GM06990 (cell line): ENCODE measurements around the gene NR1D2.
"Not testable (repeated sequence)": the region's sequence is repeated elsewhere in the genome, so short reads cannot be mapped to it uniquely, and the experiment has no call there.

ENCODE experiments used
- DNase-seq: peaks from one replicate; pipeline ENCODE4 v3.0.0-alpha.2; 2011; ENCODE audit not compliant: insufficient read length; ENCODE audit errors: extremely low read depth
- H3K27me3 ChIP-seq: replicated peaks from 2 replicates; pipeline ENCODE4 v1.6.0; 2011; ENCODE audit warnings: low read length; ENCODE audit not compliant: control insufficient read depth, insufficient read depth
- H3K36me3 ChIP-seq: 2 replicates; pipeline ENCODE4 v1.5.1; 2011; ENCODE audit warnings: low read length; ENCODE audit not compliant: control insufficient read depth, insufficient read depth
- H3K4me3 ChIP-seq: replicated peaks from 2 replicates; pipeline ENCODE4 v1.5.1; 2011; ENCODE audit warnings: low read depth, mild to moderate bottlenecking, control low read depth, low read length
- CTCF ChIP-seq: IDR thresholded peaks from 2 replicates; pipeline ENCODE4 v1.5.1; 2011; ENCODE audit warnings: low read length, control low read depth, mild to moderate bottlenecking, inconsistent platforms; ENCODE audit not compliant: insufficient read depth, poor library complexity, severe bottlenecking

Gene NR1D2

GRCh38 chr3:24004171-24004938 is 59.3 kb downstream of the NR1D2 start:
- Histone ChIP-seq H3K27me3 (no peaks in the 10 kb centered on the region), H3K36me3 (no peaks in the 10 kb centered on the region), H3K4me3 (no peak overlapping the region)
- no peak for TF ChIP-seq CTCF
- DNase-seq = no peak

GRCh38 chr3:24005669-24006068 is 60.6 kb downstream of the NR1D2 start:
- Histone ChIP-seq H3K4me3 (no peak overlapping the region), H3K27me3 (no peaks in the 10 kb centered on the region), H3K36me3 (no peaks in the 10 kb centered on the region)
- no peak for DNase-seq
- TF ChIP-seq CTCF = no peak

- not testable (repeated sequence) for DNase-seq, H3K4me3 ChIP-seq, H3K36me3 ChIP-seq, H3K27me3 ChIP-seq
Measured at GRCh38 chr3:24010834-24011233, 65.7 kb downstream of the NR1D2 start.

GRCh38 chr3:24012589-24013269 is 67.6 kb downstream of the NR1D2 start:
- no peak for DNase-seq
- no peaks in the 10 kb centered on the region for H3K27me3 ChIP-seq
- no peak for TF ChIP-seq CTCF
- no peaks in the 10 kb centered on the region for H3K36me3 ChIP-seq
- no peak overlapping the region for H3K4me3 ChIP-seq

- Histone ChIP-seq H3K4me3 (no peak overlapping the region), H3K27me3 (no peaks in the 10 kb centered on the region; the same call in 1 of the 2 replicates), H3K36me3 (no peaks in the 10 kb centered on the region)
- DNase-seq = no peak
- no peak for TF ChIP-seq CTCF
Measured at GRCh38 chr3:24017305-24017704, 72.2 kb downstream of the NR1D2 start.

GRCh38 chr3:24018784-24019570 is 73.9 kb downstream of the NR1D2 start:
- Histone ChIP-seq H3K4me3 (no peak overlapping the region), H3K27me3 (no peaks in the 10 kb centered on the region; the same call in 1 of the 2 replicates), H3K36me3 (no peaks in the 10 kb centered on the region)
- DNase-seq = no peak
- TF ChIP-seq CTCF = no peak
